NCI-H2029 treated with DMSO at 0.1 percent for 48 hours (cell line): Measurements from ENCODE around the gene CHIC2.

Experiments used
- DNase-seq: peaks from one replicate; lab custom pipeline; 2025; lab: John Stamatoyannopoulos, UW

The CHIC2 gene

DNA sequence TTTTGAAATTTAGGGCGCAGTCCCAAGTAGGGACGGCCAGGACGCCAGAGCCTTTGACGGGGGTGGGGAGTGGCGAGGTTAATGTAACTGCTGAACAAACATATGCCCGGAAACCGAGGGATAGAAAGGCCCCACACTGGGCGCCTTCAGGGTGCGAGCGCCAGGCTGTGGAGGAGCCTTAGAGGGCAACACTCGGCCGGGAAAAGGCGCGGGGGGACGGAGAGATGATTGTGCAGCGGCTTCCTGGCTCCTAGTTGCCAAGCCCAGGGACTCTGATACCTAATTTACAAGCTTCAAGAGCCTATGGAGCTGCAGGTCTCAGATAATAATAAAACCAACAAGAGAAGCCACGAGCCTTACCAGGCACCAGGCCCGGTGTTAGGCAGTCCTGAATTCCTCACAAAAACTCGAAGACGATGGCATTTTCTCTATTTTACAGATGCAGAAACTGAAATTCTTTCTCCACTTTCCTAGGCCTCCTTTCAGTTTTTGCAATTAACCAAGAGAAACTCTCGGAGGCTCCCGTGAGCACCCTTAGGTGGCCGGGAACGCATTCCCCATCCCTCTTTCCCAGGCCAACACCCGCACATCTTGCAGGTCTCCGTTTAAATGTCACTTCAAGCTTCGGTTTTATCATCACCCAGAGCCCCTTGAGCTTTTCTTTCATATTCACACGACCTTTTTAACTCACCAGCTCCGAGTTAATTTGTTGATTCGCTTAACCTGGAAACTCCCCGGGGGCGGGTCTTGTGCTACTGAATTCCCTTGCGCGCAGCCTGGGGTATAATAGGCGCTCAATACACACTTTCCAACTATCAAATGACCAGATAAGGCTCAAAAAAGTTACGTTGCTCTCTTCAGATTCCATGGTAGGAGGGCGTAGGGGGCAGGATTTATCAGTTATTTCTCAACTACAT, 29.2 kb upstream of the CHIC2 start:
- DNase-seq: no peak

DNA sequence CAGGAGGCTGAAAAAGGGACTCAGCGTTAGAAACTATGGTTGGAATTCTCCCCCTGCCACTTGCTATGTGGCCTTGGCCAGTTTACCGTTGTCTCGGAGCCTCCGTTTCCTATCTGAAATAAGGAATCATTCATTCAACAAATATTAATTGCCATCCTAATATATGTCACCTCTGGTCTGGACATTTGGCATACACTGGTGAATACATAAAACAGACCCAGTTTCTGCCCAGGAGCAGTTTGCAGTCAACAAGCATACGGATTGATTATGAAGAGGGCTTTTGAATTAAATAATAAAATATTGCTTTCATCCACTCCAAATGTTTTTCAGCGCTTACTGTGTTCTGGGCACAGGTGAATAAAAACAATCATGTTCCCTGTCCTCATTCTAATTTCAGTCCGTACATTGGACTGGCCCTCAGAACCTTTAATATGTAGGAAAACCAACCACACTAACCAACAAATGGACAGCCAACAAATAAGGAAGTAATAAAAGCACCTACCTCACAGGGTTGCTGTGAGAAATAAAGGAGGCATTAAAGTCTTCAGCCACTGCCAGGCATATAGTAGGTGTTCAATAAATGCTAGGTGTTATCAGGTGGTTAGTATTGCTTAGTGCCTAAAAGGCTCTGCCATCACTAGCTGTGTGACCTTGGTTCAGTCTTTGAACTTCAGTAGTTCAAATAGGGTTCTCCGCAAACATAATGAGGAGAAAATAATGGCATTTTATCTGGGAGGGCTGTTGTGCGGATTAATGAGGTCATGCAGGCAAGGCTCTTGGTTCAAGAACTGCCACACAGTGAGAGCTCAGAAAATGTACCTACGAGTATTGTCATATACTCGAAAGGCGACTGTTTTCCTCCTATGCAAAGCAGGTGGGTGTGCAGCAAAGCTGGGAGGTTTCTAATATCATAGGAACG, 28.3 kb upstream of the CHIC2 start:
- no peak for DNase-seq

DNA sequence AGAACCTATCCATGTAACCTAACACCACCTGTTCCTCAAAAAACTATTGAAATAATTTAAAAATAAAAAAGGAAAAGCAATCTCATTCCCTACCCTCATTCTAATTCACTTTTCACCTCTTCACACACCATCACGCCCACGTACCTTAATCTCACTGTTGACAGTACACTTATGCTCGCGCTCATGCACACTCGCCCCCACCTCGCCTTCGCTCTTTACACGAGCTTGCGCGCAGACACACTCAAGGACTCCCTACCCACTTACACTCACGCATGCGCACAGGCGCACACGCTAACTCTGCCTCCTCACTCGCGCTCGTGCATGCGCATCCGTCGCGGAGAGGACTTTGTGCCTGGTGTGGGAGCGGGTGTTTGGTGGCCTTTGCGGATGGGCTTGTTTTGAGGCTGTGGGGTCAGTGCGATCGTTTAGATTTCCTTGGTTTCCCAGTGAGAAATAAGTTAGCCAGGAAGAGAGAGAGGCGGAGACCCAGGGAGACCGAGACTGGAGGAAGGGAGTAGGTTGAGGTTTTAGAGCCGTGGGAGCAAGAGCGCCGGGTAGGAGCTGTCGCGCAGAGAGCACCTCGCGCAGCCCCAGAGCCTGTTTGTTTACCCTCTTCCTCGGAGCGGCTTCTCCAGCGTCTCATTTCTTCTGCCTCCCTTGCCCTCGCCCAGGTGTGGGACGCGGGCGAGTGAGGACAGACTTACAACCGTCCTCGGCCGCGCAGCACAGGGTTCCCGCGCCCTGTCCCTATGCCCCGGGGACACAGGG, 27.4 kb upstream of the CHIC2 start:
- DNase-seq: peak; percentile 60

DNA sequence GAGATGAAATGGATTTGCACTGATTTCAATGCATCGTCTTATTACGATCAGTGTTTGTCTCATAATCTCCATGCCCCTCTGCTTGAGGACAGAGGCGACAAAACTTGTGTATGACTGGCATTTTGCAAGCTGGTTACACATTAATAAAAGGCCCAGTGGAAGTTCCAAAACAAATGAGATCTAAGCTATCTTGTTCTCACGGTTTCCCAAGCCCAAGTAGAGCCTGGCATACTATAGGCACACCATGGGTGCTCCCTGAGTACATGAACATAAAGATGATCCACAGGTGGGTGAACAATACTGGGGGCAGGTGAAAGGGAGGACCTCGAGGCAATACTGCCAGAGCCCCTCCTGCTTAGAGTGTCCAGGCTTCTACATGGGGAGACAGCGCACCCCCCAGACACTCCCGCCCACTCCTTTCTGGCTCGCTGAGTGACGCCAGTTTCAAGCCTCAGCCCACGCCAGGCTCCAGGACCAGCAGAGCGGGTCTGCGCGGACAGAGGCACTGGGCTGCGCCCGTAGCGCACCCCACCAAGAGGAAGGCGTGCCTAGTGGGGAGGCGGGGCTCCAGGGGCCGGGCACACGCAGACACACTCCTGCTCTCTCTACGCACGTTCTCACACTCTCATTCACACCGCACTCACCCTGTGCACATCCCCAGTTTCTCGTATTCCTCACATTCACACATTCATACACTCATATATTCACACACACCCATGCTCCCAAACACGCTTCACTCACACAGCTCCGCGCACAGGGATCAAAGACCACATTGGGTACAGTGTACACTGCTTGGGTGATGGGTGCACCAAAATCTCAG, 26.6 kb upstream of the CHIC2 start:
- DNase-seq: no peak

DNA sequence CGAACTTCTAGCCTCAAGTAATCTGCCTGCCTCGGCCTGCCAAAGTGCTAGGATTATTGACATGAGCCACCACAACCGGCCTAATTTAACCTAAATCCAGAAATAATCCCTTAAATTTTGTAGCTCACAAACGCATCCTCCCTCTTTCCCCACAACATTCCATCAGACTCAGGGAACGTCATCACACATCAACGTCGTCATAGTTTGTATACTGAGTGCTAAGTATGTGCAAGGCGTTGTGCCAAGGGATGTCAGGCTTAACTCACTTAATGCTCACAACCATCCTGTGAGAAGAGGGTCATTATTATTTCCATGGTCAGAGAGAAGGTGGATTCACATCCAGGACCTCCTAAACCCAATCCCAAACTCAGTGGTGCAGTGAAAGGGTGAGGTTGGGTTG, 26.0 kb upstream of the CHIC2 start:
- no peak for DNase-seq

DNA sequence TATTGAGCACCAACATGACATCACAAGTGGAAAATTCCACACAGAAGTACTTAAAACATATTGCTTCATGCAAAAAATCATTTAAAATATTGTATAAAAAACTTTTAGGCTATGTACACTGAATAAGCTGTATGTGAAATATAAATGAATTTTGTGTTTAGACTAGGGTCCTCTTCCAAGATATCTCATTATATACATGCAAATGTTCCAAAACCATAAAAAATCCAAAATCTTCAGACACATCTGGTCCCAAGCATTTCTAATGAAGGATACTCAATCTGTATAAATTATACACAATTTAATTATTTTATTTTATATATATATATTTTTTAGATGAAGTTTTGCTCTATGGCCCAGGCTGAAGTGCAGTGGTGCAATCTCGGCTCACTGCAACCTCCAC, 25.5 kb upstream of the CHIC2 start:
- no peak for DNase-seq

DNA sequence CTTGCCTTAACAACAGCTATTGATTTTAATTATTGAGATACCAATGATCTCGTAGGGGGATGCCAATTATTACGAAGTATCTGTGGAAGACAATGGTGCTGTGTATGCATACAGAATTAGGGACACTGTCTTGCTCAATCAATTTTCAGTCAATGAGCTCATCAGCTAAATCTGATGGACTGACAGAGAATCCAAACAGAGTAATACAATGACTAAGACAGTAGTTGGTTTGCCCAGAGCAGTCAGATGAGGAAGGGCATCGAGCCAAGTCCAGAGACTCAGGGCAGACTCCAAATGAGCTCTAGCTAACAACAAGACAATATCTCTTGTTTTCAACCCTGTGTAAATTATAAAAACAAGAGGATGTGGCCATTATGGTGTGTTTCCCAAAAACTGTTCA, 20.9 kb upstream of the CHIC2 start:
- no peak for DNase-seq

DNA sequence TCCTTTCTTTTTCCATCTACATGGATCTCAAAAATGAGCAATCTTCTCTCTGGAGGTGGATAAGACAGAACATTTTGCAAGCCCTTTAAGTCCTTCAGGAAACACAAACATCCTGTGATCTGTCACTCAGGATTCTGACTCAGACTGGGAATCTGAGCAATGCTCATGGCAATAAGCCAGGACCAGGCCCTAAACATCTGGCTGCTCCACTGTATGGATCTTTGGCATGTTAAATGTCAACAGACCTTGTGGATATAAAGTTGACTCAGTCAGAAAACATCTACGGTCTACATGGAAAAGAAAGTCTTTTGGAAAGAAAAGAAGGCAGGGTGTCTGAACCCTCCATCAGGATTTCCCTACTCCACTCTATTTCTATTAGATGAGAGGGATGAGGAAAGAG, 17.8 kb upstream of the CHIC2 start:
- DNase-seq: no peak

DNA sequence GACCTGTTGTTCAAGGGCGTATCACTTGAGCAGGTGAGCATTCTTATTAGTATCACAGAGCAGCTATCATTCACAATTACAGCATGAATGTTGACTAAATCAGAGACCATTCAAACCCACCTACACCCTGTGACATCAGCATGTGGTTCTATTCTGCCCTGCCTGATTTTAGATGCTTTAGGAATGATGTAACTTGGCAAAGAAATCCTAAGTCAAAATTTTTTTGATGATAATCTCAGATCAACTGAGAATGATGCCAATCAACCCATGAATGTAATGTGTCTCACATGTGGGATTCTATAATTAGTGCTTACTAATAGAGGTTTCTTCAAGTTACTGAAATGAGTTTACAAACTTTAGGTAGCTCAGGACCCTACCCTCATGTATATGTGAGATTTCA, 13.4 kb upstream of the CHIC2 start:
- DNase-seq: no peak

DNA sequence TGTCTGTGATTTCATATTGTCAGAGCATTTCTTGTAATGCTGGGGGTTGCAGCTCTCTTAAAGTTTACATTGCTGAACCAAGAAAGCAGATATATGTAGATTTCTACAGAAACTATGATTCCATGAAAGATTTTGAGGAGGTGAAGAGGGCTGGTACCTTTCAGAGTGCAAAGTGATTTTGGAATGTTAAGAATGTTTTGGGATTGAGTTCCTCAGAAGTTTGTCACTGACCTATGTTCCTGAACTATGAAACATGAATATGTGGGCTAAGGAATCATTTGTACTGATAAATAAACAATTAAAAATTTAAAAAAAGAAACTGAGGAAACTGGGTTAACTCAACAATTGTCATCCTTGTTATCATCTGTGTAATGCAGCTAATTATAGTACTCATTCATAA, 12.3 kb upstream of the CHIC2 start:
- DNase-seq: no peak

DNA sequence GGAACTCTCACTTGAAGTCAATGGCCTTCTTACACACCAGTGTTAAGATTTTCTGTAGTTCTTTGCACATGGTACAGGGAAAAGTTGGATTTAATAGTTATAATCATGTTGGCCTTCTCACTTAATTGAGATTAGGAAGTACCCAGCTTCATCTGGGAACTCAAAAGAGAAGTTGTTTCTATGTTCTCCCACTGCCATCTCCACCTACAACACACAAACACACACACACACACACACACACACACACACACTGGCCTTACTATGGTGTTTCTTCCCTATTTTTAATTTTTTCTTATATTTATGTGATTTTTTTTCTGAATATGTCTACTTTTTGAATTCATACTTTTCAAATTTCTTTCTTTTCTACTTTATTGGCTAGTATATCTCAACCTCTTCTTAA, 10.0 kb upstream of the CHIC2 start:
- DNase-seq: no peak

DNA sequence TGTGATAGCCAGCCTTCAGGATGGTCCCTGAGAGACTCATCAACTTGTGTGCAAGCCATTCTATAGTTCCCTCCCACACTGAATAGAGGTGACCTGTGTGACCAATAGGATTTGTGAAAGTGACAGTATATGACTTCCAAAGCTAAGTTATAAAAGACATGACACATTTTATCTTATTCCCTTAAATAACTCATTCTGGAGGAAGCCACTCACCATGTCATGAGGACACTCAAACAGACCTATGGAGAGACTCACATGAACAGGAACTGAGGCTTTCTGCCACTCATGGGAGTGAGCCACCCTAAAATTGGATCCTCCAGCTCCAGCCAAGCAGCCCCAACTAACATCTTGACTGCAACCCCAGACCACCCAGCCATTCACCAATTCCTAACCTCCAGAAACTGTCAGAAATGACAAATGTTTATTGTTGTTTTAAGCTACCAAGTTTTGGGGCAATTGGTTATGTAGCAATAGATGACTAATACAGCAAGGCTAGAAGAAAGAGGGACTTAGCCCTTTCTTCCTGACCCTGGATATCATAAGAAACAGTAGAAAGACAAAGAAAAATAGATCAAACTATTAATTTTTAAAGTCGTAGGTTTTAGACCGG, 9.0 kb upstream of the CHIC2 start:
- DNase-seq: no peak

DNA sequence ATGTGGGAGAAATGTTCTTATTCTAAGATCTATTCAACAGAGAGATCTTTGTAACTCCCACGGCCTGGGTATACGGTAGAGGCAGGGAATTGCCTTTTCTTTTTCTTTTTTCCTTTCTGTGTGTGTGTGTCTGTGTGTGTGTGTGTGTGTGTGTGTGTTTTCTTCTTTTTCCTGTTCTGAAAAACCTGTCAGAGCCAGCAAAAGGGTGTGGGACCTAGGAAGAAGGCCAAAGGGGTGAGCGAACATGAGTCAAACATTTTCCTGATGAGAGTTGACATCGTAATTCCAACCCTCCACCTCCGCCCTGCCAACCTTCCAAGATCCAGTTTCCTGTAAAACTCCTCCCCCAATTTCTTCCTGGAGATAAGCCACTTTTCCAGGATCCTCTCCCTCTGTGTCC, 2.8 kb upstream of the CHIC2 start:
- DNase-seq: no peak

DNA sequence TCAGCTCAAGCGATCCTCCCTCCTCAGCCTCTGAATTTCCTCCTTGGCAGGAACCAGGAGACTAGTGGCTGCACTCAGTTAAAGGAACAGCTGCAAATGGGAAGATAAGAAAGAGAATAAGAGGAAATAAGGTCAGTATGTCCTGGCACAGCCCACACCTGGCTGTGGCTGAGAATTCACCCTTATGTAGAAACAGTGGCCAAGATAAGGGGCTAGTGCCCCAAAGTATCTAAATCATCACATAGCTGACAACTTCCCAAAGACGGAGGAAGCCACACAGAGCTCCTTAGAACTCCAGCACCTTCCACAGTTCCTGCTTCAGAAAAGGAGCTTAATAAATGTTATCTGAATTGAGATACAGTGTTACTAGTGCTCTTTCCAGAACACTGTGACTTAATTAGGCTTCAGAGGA, 2.3 kb upstream of the CHIC2 start:
- DNase-seq: no peak

DNA sequence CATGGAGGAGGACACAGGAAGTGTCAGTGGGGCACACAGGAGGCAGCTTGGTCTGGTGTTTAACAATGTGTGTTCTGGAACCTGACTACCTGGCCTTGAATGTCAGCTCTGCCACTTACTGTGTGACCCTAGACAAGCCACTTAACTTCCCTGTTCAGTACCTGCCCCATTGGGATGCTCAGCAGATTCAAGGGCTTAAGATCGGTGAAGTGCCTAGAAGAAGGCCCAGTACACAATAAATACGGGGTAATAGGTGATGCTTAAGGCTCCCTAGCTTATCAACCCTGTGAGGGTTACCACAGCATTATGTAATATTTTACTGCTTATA, 1.6 kb upstream of the CHIC2 start:
- no peak for DNase-seq

DNA sequence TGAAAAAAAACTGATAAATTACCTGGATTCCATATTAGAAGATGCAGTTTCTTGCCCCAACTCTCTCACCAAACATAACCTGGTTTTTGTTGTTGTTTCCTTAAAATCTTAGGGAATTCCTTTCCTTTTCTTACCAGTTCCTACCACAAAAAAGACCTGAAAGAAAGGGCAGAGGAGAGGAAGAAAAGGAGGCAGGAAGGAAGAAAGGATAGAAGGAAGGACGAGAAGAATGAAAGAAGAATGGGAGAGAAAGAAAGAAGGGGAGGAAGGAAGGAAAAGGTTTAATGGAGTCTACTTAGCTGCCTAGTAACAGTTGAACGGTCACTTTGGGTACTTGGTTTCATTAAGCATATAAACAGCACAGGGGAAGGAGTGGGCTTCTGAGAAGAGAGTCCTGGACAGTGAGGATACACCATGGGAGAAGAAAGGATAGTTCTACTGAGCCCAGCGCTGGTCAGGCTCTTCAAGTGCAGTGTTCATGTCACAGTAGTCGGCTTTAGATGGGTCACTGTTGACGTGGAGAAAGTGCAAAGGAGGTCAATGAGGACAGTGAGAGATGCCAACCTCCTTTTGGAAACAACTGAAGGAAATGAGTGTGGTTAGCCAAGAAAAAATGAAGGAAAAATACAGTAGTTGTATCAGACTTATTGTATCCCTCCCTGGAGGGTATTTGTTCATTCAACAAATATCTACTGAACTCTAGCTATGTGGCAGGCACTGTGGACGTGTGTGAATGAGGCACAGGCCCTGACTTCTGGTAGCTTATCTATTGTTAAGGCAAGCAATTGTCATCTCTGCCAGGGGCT, 1.1 kb upstream of the CHIC2 start:
- DNase-seq: no peak

DNA sequence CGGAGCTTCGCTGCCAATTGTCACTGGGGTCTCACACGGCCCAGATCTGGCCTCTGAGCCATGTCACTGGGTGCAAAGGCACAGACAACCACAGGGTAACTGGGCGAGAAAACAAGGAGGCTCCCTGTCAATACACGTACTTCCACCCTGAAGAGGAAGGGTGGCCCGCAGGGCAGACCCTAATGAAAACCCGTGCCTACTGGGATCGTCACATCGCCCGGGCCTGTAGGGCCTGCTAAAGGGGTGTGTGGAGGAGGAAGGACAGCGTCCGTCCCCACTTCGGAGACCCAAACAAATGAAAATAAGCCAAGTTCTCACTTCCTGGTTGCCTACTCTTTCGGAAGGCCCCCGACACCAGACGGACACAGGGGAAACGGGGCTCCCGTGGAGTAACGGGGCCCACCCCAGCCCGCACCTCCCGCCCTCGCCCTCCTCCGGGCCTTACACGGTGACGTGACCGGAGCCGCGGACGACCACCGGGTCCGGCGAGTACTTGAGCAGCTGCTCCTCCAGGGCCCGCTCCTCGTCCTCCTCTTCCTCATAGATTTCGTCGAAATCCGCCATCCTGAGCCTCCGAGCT, 578 bp downstream of the CHIC2 start:
- no peak for DNase-seq

DNA sequence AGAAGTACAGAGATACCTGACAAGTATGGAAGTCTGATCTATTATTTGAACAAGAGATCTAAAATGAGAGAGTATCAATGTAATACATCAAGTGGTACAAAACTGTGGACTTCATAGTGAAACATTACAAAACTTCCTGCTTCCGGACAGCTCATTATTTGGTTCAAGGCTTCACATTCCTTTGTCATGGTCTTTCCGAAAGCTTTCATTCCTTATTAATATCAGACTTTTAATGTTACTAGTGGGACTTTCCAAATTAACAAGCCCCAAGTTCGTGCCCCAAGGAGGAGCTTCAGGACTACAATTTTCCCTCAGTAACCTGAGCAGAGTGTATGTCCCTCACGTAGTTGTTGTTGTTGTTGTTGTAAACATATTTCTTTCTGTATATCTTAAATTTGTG, 1.2 kb downstream of the CHIC2 start:
- DNase-seq: no peak

DNA sequence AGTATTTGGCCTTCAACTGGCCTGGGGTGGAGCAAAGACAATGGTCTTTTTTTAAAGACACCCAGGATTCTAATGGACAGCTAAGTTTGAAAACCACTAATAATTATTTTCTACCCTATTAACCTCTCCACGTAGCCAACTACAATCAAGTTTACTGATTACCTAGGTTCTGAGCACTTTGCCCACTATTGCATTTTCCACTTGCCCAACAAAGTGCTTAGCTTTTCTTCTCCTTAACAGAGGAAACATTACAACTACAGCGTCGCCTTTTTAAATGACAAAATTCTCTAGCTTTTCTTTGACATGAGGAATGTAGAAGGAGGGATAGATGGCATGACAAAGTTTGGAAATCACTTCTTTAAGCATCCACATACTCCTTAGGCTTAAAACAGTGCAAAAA, 2.0 kb downstream of the CHIC2 start:
- no peak for DNase-seq

DNA sequence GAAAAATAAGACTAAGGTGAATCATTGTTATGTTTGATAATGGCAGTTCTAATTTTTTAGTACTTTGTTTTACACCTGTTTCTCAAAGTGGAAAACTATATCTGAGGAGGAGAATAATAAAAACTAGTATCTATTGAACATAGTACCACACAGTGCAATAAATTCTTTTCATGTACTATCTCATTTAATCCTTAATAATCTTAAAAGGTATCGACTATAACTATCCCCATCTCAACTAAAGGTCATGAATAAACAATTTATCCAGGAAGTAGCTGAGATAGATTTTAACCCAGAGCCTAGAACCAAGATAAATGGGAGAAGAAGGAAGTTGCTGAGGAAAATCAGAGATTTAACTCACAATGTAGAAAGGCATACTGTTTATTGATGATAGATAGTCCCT, 2.5 kb downstream of the CHIC2 start:
- DNase-seq: no peak
